Measurements from ENCODE around the gene FAM20A.

Gene FAM20A

GRCh38 chr17:68598074-68598473, 3.1 kb downstream of the FAM20A start:
- Histone ChIP-seq H3K27me3 (ENCODE audit: insufficient read depth, low read length) (peaks cover 43% of the 10 kb centered on the region), H3K9ac (ENCODE audit: low read depth, low read length) (0 out of 2 replicates have a peak overlapping the region, but pooled peaks have one; percentile 84), H3K4me3 (ENCODE audit: low read length) (peak overlapping the region; percentile 70), H3K9me3 (ENCODE audit: insufficient read depth, low read depth, low read length) (no peaks in the 10 kb centered on the region), H3K4me1 (ENCODE audit: insufficient read depth, low read length) (peaks cover 13% of the 10 kb centered on the region; the same call in 1 of the 2 replicates), H3K36me3 (ENCODE audit: insufficient read depth, low read depth, low read length) (peaks cover 32% of the 10 kb centered on the region; the same call in 1 of the 2 replicates), H3K27ac (ENCODE audit: low read length) (no peak overlapping the region)

GRCh38 chr17:68596411-68596945, 4.7 kb downstream of the FAM20A start:
- no peak overlapping the region for H3K9ac ChIP-seq (ENCODE audit: low read depth, low read length)
- peaks cover 28% of the 10 kb centered on the region for H3K27me3 ChIP-seq (ENCODE audit: insufficient read depth, low read length)
- H3K4me3 ChIP-seq (ENCODE audit: low read length): no peak overlapping the region
- no peaks in the 10 kb centered on the region for H3K9me3 ChIP-seq (ENCODE audit: insufficient read depth, low read depth, low read length)
- no peaks in the 10 kb centered on the region for H3K4me1 ChIP-seq (ENCODE audit: insufficient read depth, low read length)
- H3K27ac ChIP-seq (ENCODE audit: low read length): no peak overlapping the region
- peaks cover 32% of the 10 kb centered on the region; the same call in 1 of the 2 replicates for H3K36me3 ChIP-seq (ENCODE audit: insufficient read depth, low read depth, low read length)

- H3K4me1 ChIP-seq (ENCODE audit: insufficient read depth, low read length): no peaks in the 10 kb centered on the region
- no peak overlapping the region for H3K27ac ChIP-seq (ENCODE audit: low read length)
- no peak overlapping the region for H3K4me3 ChIP-seq (ENCODE audit: low read length)
- no peak overlapping the region for H3K9ac ChIP-seq (ENCODE audit: low read depth, low read length)
- H3K27me3 ChIP-seq (ENCODE audit: insufficient read depth, low read length): peaks cover 24% of the 10 kb centered on the region
- H3K9me3 ChIP-seq (ENCODE audit: insufficient read depth, low read depth, low read length): no peaks in the 10 kb centered on the region
- peaks cover 32% of the 10 kb centered on the region; the same call in 1 of the 2 replicates for H3K36me3 ChIP-seq (ENCODE audit: insufficient read depth, low read depth, low read length)
Measured at GRCh38 chr17:68595986-68596385, 5.2 kb downstream of the FAM20A start.

GRCh38 chr17:68595496-68595895, 5.7 kb downstream of the FAM20A start:
- Histone ChIP-seq H3K9me3 (ENCODE audit: insufficient read depth, low read depth, low read length) (no peaks in the 10 kb centered on the region), H3K9ac (ENCODE audit: low read depth, low read length) (no peak overlapping the region), H3K4me1 (ENCODE audit: insufficient read depth, low read length) (no peaks in the 10 kb centered on the region), H3K27me3 (ENCODE audit: insufficient read depth, low read length) (peaks cover 21% of the 10 kb centered on the region), H3K4me3 (ENCODE audit: low read length) (no peak overlapping the region), H3K27ac (ENCODE audit: low read length) (no peak overlapping the region), H3K36me3 (ENCODE audit: insufficient read depth, low read depth, low read length) (peaks cover 32% of the 10 kb centered on the region; the same call in 1 of the 2 replicates)

GRCh38 chr17:68594552-68594951, 6.6 kb downstream of the FAM20A start:
- Histone ChIP-seq H3K9ac (ENCODE audit: low read depth, low read length) (no peak overlapping the region), H3K27me3 (ENCODE audit: insufficient read depth, low read length) (peaks cover 12% of the 10 kb centered on the region; the same call in 1 of the 2 replicates), H3K4me1 (ENCODE audit: insufficient read depth, low read length) (no peaks in the 10 kb centered on the region), H3K27ac (ENCODE audit: low read length) (no peak overlapping the region), H3K4me3 (ENCODE audit: low read length) (no peak overlapping the region), H3K9me3 (ENCODE audit: insufficient read depth, low read depth, low read length) (no peaks in the 10 kb centered on the region), H3K36me3 (ENCODE audit: insufficient read depth, low read depth, low read length) (peaks cover 32% of the 10 kb centered on the region; the same call in 1 of the 2 replicates)

- no peaks in the 10 kb centered on the region; the same call in 1 of the 2 replicates for H3K27me3 ChIP-seq (ENCODE audit: insufficient read depth, low read length)
- H3K27ac ChIP-seq (ENCODE audit: low read length): no peak overlapping the region
- H3K9ac ChIP-seq (ENCODE audit: low read depth, low read length): no peak overlapping the region
- H3K9me3 ChIP-seq (ENCODE audit: insufficient read depth, low read depth, low read length): no peaks in the 10 kb centered on the region
- no peak overlapping the region for H3K4me3 ChIP-seq (ENCODE audit: low read length)
- no peaks in the 10 kb centered on the region for H3K4me1 ChIP-seq (ENCODE audit: insufficient read depth, low read length)
- H3K36me3 ChIP-seq (ENCODE audit: insufficient read depth, low read depth, low read length): peaks cover 30% of the 10 kb centered on the region; the same call in 1 of the 2 replicates
Measured at GRCh38 chr17:68592682-68593641, 8.2 kb downstream of the FAM20A start.

GRCh38 chr17:68592009-68592408, 9.2 kb downstream of the FAM20A start:
- Histone ChIP-seq H3K36me3 (ENCODE audit: insufficient read depth, low read depth, low read length) (peaks cover 28% of the 10 kb centered on the region; the same call in 1 of the 2 replicates), H3K9me3 (ENCODE audit: insufficient read depth, low read depth, low read length) (no peaks in the 10 kb centered on the region), H3K9ac (ENCODE audit: low read depth, low read length) (peak overlapping the region; percentile 37; the same call in 1 of the 2 replicates), H3K27ac (ENCODE audit: low read length) (no peak overlapping the region), H3K27me3 (ENCODE audit: insufficient read depth, low read length) (no peaks in the 10 kb centered on the region), H3K4me1 (ENCODE audit: insufficient read depth, low read length) (no peaks in the 10 kb centered on the region), H3K4me3 (ENCODE audit: low read length) (no peak overlapping the region)

GRCh38 chr17:68591583-68591982, 9.6 kb downstream of the FAM20A start:
- H3K27ac ChIP-seq (ENCODE audit: low read length): no peak overlapping the region
- no peaks in the 10 kb centered on the region for H3K9me3 ChIP-seq (ENCODE audit: insufficient read depth, low read depth, low read length)
- H3K27me3 ChIP-seq (ENCODE audit: insufficient read depth, low read length): no peaks in the 10 kb centered on the region
- peaks cover 25% of the 10 kb centered on the region; the same call in 1 of the 2 replicates for H3K36me3 ChIP-seq (ENCODE audit: insufficient read depth, low read depth, low read length)
- H3K4me3 ChIP-seq (ENCODE audit: low read length): no peak overlapping the region
- H3K9ac ChIP-seq (ENCODE audit: low read depth, low read length): peak overlapping the region; percentile 37; the same call in 1 of the 2 replicates
- H3K4me1 ChIP-seq (ENCODE audit: insufficient read depth, low read length): no peaks in the 10 kb centered on the region

- no peak overlapping the region for H3K27ac ChIP-seq (ENCODE audit: low read length)
- H3K9ac ChIP-seq (ENCODE audit: low read depth, low read length): no peak overlapping the region
- H3K4me3 ChIP-seq (ENCODE audit: low read length): no peak overlapping the region
- peaks cover 3% of the 10 kb centered on the region; the same call in 1 of the 2 replicates for H3K4me1 ChIP-seq (ENCODE audit: insufficient read depth, low read length)
- peaks cover 20% of the 10 kb centered on the region; the same call in 1 of the 2 replicates for H3K36me3 ChIP-seq (ENCODE audit: insufficient read depth, low read depth, low read length)
- H3K9me3 ChIP-seq (ENCODE audit: insufficient read depth, low read depth, low read length): no peaks in the 10 kb centered on the region
- H3K27me3 ChIP-seq (ENCODE audit: insufficient read depth, low read length): no peaks in the 10 kb centered on the region
Measured at GRCh38 chr17:68589086-68589485, 12.1 kb downstream of the FAM20A start.

GRCh38 chr17:68588362-68588761, 12.8 kb downstream of the FAM20A start:
- Histone ChIP-seq H3K4me1 (ENCODE audit: insufficient read depth, low read length) (peaks cover 3% of the 10 kb centered on the region; the same call in 1 of the 2 replicates), H3K9ac (ENCODE audit: low read depth, low read length) (no peak overlapping the region), H3K36me3 (ENCODE audit: insufficient read depth, low read depth, low read length) (peaks cover 15% of the 10 kb centered on the region; the same call in 1 of the 2 replicates), H3K27me3 (ENCODE audit: insufficient read depth, low read length) (no peaks in the 10 kb centered on the region), H3K27ac (ENCODE audit: low read length) (no peak overlapping the region), H3K4me3 (ENCODE audit: low read length) (no peak overlapping the region), H3K9me3 (ENCODE audit: insufficient read depth, low read depth, low read length) (no peaks in the 10 kb centered on the region)

GRCh38 chr17:68587847-68588246, 13.3 kb downstream of the FAM20A start:
- H3K27me3 ChIP-seq (ENCODE audit: insufficient read depth, low read length): no peaks in the 10 kb centered on the region
- H3K4me1 ChIP-seq (ENCODE audit: insufficient read depth, low read length): peaks cover 3% of the 10 kb centered on the region; the same call in 1 of the 2 replicates
- no peak overlapping the region for H3K9ac ChIP-seq (ENCODE audit: low read depth, low read length)
- H3K9me3 ChIP-seq (ENCODE audit: insufficient read depth, low read depth, low read length): no peaks in the 10 kb centered on the region
- no peak overlapping the region for H3K27ac ChIP-seq (ENCODE audit: low read length)
- H3K36me3 ChIP-seq (ENCODE audit: insufficient read depth, low read depth, low read length): peaks cover 14% of the 10 kb centered on the region; the same call in 1 of the 2 replicates
- no peak overlapping the region for H3K4me3 ChIP-seq (ENCODE audit: low read length)

All from iPS-20b (cell line).